ENCODE measurements around the gene CHST11. TPM values are rescaled to one million over a fixed set of nuclear protein-coding genes. Genes with fewer than 3 reads are reported as not detected.
A peak's percentile ranks its signal among the peaks of the same experiment; 100 is the strongest.

The CHST11 gene
- total and polyA plus RNA-seq, 9 of the 15 experiments (the other 6 are each of a cell fraction or from before 2014, with no cell fraction given): 2.3 to 38.7 (median 15.0) TPM

DNA sequence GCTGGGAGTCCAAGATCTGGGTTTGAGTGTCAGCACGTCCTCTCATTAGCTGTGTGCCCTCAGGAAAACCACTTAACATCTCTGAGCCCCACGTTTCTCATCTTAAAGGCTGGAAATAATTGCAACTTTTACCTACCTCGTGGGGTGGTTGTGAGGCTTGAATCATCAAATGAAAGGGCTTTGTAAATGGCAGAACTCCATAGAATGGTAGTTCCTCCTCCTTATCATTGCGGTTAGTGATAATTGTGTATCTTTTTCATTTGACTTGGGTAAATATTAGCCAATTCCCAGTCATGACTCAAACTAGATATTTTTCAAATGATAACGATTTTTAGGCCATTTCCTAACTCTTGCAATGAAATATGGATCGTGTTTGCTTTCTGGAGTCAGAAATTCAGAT, 205.5 kb downstream of the CHST11 start (continued):
- TF ChIP-seq ETV5 (CRISPR knock-in tag; IDR thresholded peaks at IDR 0.05; ENCODE audit: low read depth) (no peak), CHD4 (IDR thresholded peaks at IDR 0.05; ENCODE audit: insufficient read depth, insufficient replicate concordance, low read depth, low read length, poor library complexity, severe bottlenecking) (no peak), RBM25 (IDR thresholded peaks at IDR 0.05; ENCODE audit: low read depth, low read length, severe bottlenecking) (peak; percentile 96), HNRNPUL1 (IDR thresholded peaks at IDR 0.05; ENCODE audit: low read length) (no peak)
- TF ChIP-seq, protein P1, sequence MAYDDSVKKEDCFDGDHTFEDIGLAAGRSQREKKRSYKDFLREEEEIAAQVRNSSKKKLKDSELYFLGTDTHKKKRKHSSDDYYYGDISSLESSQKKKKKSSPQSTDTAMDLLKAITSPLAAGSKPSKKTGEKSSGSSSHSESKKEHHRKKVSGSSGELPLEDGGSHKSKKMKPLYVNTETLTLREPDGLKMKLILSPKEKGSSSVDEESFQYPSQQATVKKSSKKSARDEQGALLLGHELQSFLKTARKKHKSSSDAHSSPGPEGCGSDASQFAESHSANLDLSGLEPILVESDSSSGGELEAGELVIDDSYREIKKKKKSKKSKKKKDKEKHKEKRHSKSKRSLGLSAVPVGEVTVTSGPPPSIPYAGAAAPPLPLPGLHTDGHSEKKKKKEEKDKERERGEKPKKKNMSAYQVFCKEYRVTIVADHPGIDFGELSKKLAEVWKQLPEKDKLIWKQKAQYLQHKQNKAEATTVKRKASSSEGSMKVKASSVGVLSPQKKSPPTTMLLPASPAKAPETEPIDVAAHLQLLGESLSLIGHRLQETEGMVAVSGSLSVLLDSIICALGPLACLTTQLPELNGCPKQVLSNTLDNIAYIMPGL (CRISPR knock-in tag; IDR thresholded peaks at IDR 0.05): no peak

GRCh38 chr12:104662908-104663307, 206.2 kb downstream of the CHST11 start:
- Histone ChIP-seq H3K27ac (ENCODE audit: extremely low read depth, low read depth, low read length) (no peak overlapping the region), H3K27me3 (ENCODE audit: control insufficient read depth in 2 of 2, insufficient read depth in 2 of 2, low read length in 2 of 2) (no peaks in the 10 kb centered on the region), H3K4me1 (replicated peaks in 1 of 2; ENCODE audit: control insufficient read depth in 2 of 2, insufficient read depth in 2 of 2, low read length in 2 of 2) (peaks cover 0 to 10% of the 10 kb centered on the region in 2 experiments; a peak in 3 of 5 replicates), H3K9me3 (replicated peaks; ENCODE audit: control insufficient read depth, insufficient read depth, low read depth, low read length) (no peaks in the 10 kb centered on the region), H3K4me3 (no peak overlapping the region), H3K9me1 (ENCODE audit: control insufficient read depth, insufficient read depth, low read length) (no peaks in the 10 kb centered on the region), H3K4me2 (ENCODE audit: insufficient read depth, low read length) (no peak overlapping the region), H4K20me1 (replicated peaks; ENCODE audit: control insufficient read depth, insufficient read depth, low read length) (peaks cover 9% of the 10 kb centered on the region; the same call in 1 of the 2 replicates), H3K9ac (ENCODE audit: insufficient read depth in 1 of 2, low read depth in 2 of 2, low read length in 2 of 2) (no peak overlapping the region), H2AFZ (ENCODE audit: low read depth, low read length) (no peak overlapping the region), H3K36me3 (ENCODE audit: control insufficient read depth, insufficient read depth, low read length) (no peaks in the 10 kb centered on the region; the same call in 2 of the 3 replicates), H3K79me2 (ENCODE audit: control insufficient read depth, insufficient read depth, low read length) (peaks cover 6% of the 10 kb centered on the region; the same call in 2 of the 3 replicates)
- intact Hi-C loops (cut with micrococcal nuclease) (loop anchor here (10.0 kb wide), 1 partner anchor 162 kb away; no protein-coding TSS in a partner anchor), in situ Hi-C loops (cut with MboI) (loop anchor here (10.0 kb wide), 1 partner anchor 278 kb away; no protein-coding TSS in a partner anchor)
- BruUV-seq (replicated peaks): no TSS peak
- ChIA-PET CTCF (ENCODE audit: low intra/inter-chr PET ratio) (no interaction called here), POLR2A (interaction anchor here (0.6 to 1.2 kb wide), 2 partner anchors 9 to 903 kb away, joined by 3 to 4 read pairs; no protein-coding TSS in a partner anchor)
- no peak for DNase-seq (ENCODE audit: extremely low read depth in 1 of 4, low spot score in 3 of 4)
- no peak for FAIRE-seq
- no peak for ATAC-seq
- WGBS (ENCODE audit: insufficient coverage, low coverage, missing lambda C conversion rate): 88% methylated on average over 5 of the region's 9 CpGs
- TF ChIP-seq CUX1 (CRISPR knock-in tag; IDR thresholded peaks at IDR 0.05): no peak
- TF ChIP-seq SMAD2 (IDR thresholded peaks at IDR 0.05; ENCODE audit: low read depth, low read length): no peak
- no peak for TF ChIP-seq ATF1 (CRISPR knock-in tag; IDR thresholded peaks at IDR 0.05)
- no peak for TF ChIP-seq ATF1 (tag; IDR thresholded peaks at IDR 0.05)
- TF ChIP-seq, protein P2, sequence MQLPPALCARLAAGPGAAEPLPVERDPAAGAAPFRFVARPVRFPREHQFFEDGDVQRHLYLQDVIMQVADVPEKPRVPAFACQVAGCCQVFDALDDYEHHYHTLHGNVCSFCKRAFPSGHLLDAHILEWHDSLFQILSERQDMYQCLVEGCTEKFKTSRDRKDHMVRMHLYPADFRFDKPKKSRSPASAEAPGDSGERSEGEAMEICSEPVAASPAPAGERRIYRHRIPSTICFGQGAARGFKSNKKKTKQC (CRISPR knock-in tag; IDR thresholded peaks at IDR 0.05): no peak
- no peak for TF ChIP-seq XRCC4 (IDR thresholded peaks at IDR 0.05; ENCODE audit: extremely low read depth, insufficient read depth, insufficient read length)
- no peak for TF ChIP-seq TCF3 (CRISPR knock-in tag; IDR thresholded peaks at IDR 0.05)
- no peak for TF ChIP-seq NCOA2 (IDR thresholded peaks at IDR 0.05; ENCODE audit: partially characterized antibody in 2 of 2)
